NB4 (cell line): Measurements from ENCODE around the gene PCNP.

ENCODE experiments used
- MYC ChIP-seq: IDR thresholded peaks from 2 replicates; pipeline ENCODE4 v1.6.1; 2011; ENCODE audit warnings: low read depth, low read length
- POLR2A ChIP-seq: IDR thresholded peaks from 2 replicates; pipeline ENCODE4 v1.6.1; 2011; ENCODE audit warnings: mild to moderate bottlenecking; ENCODE audit not compliant: insufficient read length; ENCODE audit errors: extremely low read depth
- TF ChIP-seq, protein P1 (sequence below): IDR thresholded peaks from one replicate; pipeline ENCODE4 v1.5.1; 2012; ENCODE audit warnings: low read depth, low read length
- TF ChIP-seq, protein P2 (sequence below): IDR thresholded peaks from 2 replicates; pipeline ENCODE4 v1.6.1; 2011; ENCODE audit warnings: low read depth, low read length

DNA sequence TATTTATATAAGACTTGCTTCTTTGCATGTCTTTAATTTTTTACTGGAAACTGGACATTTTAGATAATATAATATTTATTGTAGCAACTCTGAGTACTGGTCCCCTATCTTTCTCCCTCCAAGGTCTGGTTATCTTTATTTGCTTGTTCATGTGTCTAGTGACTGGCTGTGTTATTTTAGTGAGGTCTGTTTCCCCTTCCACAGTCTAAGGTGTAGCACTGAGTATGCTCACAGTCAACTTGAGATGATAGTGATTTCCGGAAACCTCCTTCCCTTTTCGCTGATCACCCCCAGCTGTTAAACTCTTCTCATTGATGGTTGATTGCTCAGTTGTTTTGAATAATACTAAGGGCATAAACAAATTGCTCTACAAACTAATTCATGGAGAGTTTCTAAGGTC lies 37.0 kb downstream of the PCNP start:
- TF ChIP-seq, protein P1, sequence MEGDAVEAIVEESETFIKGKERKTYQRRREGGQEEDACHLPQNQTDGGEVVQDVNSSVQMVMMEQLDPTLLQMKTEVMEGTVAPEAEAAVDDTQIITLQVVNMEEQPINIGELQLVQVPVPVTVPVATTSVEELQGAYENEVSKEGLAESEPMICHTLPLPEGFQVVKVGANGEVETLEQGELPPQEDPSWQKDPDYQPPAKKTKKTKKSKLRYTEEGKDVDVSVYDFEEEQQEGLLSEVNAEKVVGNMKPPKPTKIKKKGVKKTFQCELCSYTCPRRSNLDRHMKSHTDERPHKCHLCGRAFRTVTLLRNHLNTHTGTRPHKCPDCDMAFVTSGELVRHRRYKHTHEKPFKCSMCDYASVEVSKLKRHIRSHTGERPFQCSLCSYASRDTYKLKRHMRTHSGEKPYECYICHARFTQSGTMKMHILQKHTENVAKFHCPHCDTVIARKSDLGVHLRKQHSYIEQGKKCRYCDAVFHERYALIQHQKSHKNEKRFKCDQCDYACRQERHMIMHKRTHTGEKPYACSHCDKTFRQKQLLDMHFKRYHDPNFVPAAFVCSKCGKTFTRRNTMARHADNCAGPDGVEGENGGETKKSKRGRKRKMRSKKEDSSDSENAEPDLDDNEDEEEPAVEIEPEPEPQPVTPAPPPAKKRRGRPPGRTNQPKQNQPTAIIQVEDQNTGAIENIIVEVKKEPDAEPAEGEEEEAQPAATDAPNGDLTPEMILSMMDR, result no peak
- TF ChIP-seq POLR2A (no peak), MYC (no peak)
- TF ChIP-seq, protein P2, sequence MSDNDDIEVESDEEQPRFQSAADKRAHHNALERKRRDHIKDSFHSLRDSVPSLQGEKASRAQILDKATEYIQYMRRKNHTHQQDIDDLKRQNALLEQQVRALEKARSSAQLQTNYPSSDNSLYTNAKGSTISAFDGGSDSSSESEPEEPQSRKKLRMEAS, result no peak
